HepG2 (cell line): ENCODE measurements around the gene RNU5B-1. TPM values are rescaled to one million over a fixed set of nuclear protein-coding genes. Genes with fewer than 3 reads are reported as not detected.

ENCODE experiments used
- ATAC-seq: fragments of 200-7000 bp; cut with Tn5 transposase; 3 replicates; pipeline ENCODE4 v1.9.1; 2020; ENCODE audit warnings: mild to moderate bottlenecking, moderate library complexity
- BruUV-seq: library from RNA; stranded (reverse); fragments of 400-500 nt; replicated peaks from 2 replicates; lab custom pipeline; 2021; lab: Mats Ljungman, UMichigan
- CTCF ChIA-PET: fragments of 300-600 bp; formaldehyde crosslinking; extraction: SDS; loops from one replicate; lab custom pipeline; 2021; ENCODE audit warnings: low total read pairs, inconsistent platforms, low intra/inter-chr PET ratio; lab: Yijun Ruan, JAX
- POLR2A ChIA-PET: fragments of 350-600 bp; sonication (Branson Sonifier 250); formaldehyde crosslinking; loops from one replicate; lab custom pipeline; 2020; ENCODE audit warnings: antibody characterized with exemption, inconsistent platforms; lab: Yijun Ruan, JAX
- DNase-seq: peaks from one replicate; pipeline ENCODE4 v3.0.0-alpha.2; 2015; ENCODE audit warnings: low spot score
- FAIRE-seq: peaks from 3 replicates; lab custom pipeline; 2011; peaks lifted over from hg19 to GRCh38; lab: Jason Lieb, UNC
- H2AFZ ChIP-seq: one replicate; pipeline ENCODE4 v1.6.1; 2011; ENCODE audit warnings: low read length, inconsistent platforms
- H3K27ac ChIP-seq: fragments of 300-600 bp; 3 replicates; pipeline ENCODE4 v1.8.0; 2011; ENCODE audit warnings: mixed run types, mild to moderate bottlenecking, mixed read lengths, low read length, inconsistent platforms; ENCODE audit not compliant: insufficient read depth; ENCODE audit errors: extremely low read length
- H3K27me3 ChIP-seq, 2 experiments: fragments of 200-600 bp in 1 of 2; 2 replicates in 1 of 2; 3 replicates in 1 of 2; pipeline versions ENCODE4 v1.6.0 to v1.8.0; 2011; ENCODE audit warnings: low read length in 2 of 2, mild to moderate bottlenecking in 2 of 2, moderate library complexity in 2 of 2, inconsistent platforms in 1 of 2; ENCODE audit not compliant: insufficient read depth in 2 of 2, control insufficient read depth in 1 of 2
- H3K36me3 ChIP-seq, 2 experiments: fragments of 200-600 bp in 1 of 2; replicated peaks in 1 of 2; 2 replicates in 1 of 2; 3 replicates in 1 of 2; pipeline versions ENCODE4 v1.5.1 to v1.8.0; 2011; ENCODE audit warnings: low read length in 2 of 2, inconsistent platforms in 1 of 2; ENCODE audit not compliant: insufficient read depth in 2 of 2, control insufficient read depth in 1 of 2
- H3K4me1 ChIP-seq: 2 replicates; pipeline ENCODE4 v1.5.1; 2012; ENCODE audit warnings: low read length, inconsistent platforms; ENCODE audit not compliant: insufficient read depth
- H3K4me2 ChIP-seq: 2 replicates; pipeline ENCODE4 v1.6.0; 2011; ENCODE audit warnings: low read depth, low read length, inconsistent platforms
- H3K4me3 ChIP-seq, 3 experiments: fragments of 200-600 bp in 1 of 3; sonication (generic), shearing (Covaris generic) in 1 of 3; replicated peaks in 1 of 3; 2 replicates each; pipeline ENCODE4 v1.5.1; 2011 to 2016; ENCODE audit warnings: low read length in 3 of 3, inconsistent platforms in 2 of 3, low read depth in 2 of 3, mild to moderate bottlenecking in 2 of 3, control low read depth in 1 of 3, mixed read lengths in 1 of 3; ENCODE audit not compliant: insufficient read depth in 1 of 3
- H3K79me2 ChIP-seq: one replicate; pipeline ENCODE4 v1.6.1; 2011; ENCODE audit warnings: low read length, inconsistent platforms; ENCODE audit not compliant: insufficient read depth
- H3K9ac ChIP-seq: 2 replicates; pipeline ENCODE4 v1.6.0; 2011; ENCODE audit warnings: mild to moderate bottlenecking, low read depth, low read length, inconsistent platforms; ENCODE audit not compliant: insufficient read depth
- H3K9me3 ChIP-seq: 2 replicates; pipeline ENCODE4 v1.5.1; 2012; ENCODE audit warnings: mild to moderate bottlenecking, low read length
- H4K20me1 ChIP-seq: 2 replicates; pipeline ENCODE4 v1.6.0; 2011; ENCODE audit warnings: inconsistent platforms, mild to moderate bottlenecking, low read length, moderate library complexity; ENCODE audit not compliant: insufficient read depth
- MIER3 ChIP-seq: IDR thresholded peaks from 2 replicates; pipeline ENCODE4 v1.6.1; 2016; ENCODE audit warnings: missing compliant biosample characterization, borderline replicate concordance
- MTA3 ChIP-seq: sonication (generic); formaldehyde crosslinking; IDR thresholded peaks from 2 replicates; pipeline ENCODE4 v1.4.0; 2020; ENCODE audit warnings: missing genetic modification reagents
- NCOA2 ChIP-seq: sonication (generic); formaldehyde crosslinking; IDR thresholded peaks from 2 replicates; pipeline ENCODE4 v1.8.0; 2022; ENCODE audit warnings: inconsistent platforms
- SMAD1 ChIP-seq: sonication (generic); formaldehyde crosslinking; IDR thresholded peaks from 2 replicates; pipeline ENCODE4 v1.4.0; 2020; ENCODE audit warnings: missing genetic modification reagents, low read depth, mild to moderate bottlenecking, borderline replicate concordance
- TMF1 ChIP-seq: sonication (generic); formaldehyde crosslinking; IDR thresholded peaks from 2 replicates; pipeline ENCODE4 v1.8.1; 2022; ENCODE audit warnings: low read depth, missing genetic modification reagents
- USF2 ChIP-seq, 2 experiments: sonication (generic) in 1 of 2; formaldehyde crosslinking in 1 of 2; IDR thresholded peaks; 2 replicates each; pipeline versions ENCODE4 v1.5.1 to v1.6.1; 2011 to 2020; ENCODE audit warnings: borderline replicate concordance in 1 of 2, low read depth in 1 of 2, low read length in 1 of 2, mild to moderate bottlenecking in 1 of 2, missing genetic modification reagents in 1 of 2, moderate library complexity in 1 of 2
- ZBTB25 ChIP-seq: IDR thresholded peaks from 2 replicates; pipeline ENCODE4 v1.6.1; 2018; ENCODE audit warnings: missing genetic modification reagents
- ZNF570 ChIP-seq: sonication (generic); formaldehyde crosslinking; IDR thresholded peaks from 2 replicates; pipeline ENCODE4 v1.4.0; 2020; ENCODE audit warnings: mild to moderate bottlenecking, missing genetic modification reagents, borderline replicate concordance
- WGBS: methylation state at CpG from one replicate; pipeline ENCODE4 v1.1.6; 2017; ENCODE audit warnings: low lambda C conversion rate; 5-methylcytosine and 5-hydroxymethylcytosine counted together
- in situ Hi-C: cut with HindIII; loops from 2 replicates; pipeline ENCODE4 v1.10.0; 2017; ENCODE audit warnings: low pct_unique_long_range_greater_than_20kb; ENCODE audit not compliant: extremely low pct_ligation_motif_present
- intact Hi-C: fragments of 100-400 bp; cut with micrococcal nuclease; formaldehyde crosslinking; loops from one replicate; pipeline ENCODE4 v1.10.0; 2022; ENCODE audit not compliant: unreplicated experiment
- polyA plus RNA-seq, 8 experiments: library from polyadenylated mRNA; depleted of rRNA in 3 of 8; stranded (reverse) in 7 of 8; unstranded in 1 of 8; fragments of >200 nt; fragmentation: Illumina TruSeq in 4 of 8; extraction: Trizol in 4 of 8; gene quantifications; 2 replicates each; pipeline versions ENCODE4 v1.2.1 to v1.2.3, GENCODE V29; 2011 to 2016; ENCODE audit warnings: low read depth in 4 of 8, missing spikeins in 1 of 8, mixed read lengths in 1 of 8; ENCODE audit not compliant: insufficient read depth in 1 of 8
- total RNA-seq, 5 experiments: library from RNA; depleted of rRNA; stranded (reverse); fragments of >200 nt; fragmentation: Illumina TruSeq; extraction: Trizol; gene quantifications; 2 replicates each; pipeline ENCODE4 v1.2.3, GENCODE V29; 2016; ENCODE audit warnings: low read depth in 1 of 5
- TF ChIP-seq, protein P1 (sequence below): sonication (generic); formaldehyde crosslinking; IDR thresholded peaks from 2 replicates; pipeline ENCODE4 v1.9.0; 2021; ENCODE audit warnings: missing genetic modification reagents, mild to moderate bottlenecking, borderline replicate concordance
- TF ChIP-seq, protein P2 (sequence below): sonication (generic); formaldehyde crosslinking; IDR thresholded peaks from 2 replicates; pipeline ENCODE4 v1.8.1; 2023; ENCODE audit warnings: mild to moderate bottlenecking, missing genetic modification reagents, borderline replicate concordance

Gene RNU5B-1
- total and polyA plus RNA-seq, 2 of the 13 experiments (the other 11 are each of a cell fraction or from before 2014, with no cell fraction given), result 1,646 TPM; not detected in 1

GRCh38 chr15:65344214-65344913 is 39.9 kb downstream of the RNU5B-1 start:
- Histone ChIP-seq H3K36me3 (peaks cover 5 to 17% of the 10 kb centered on the region in 2 experiments; a peak in 4 of 5 replicates), H3K79me2 (peaks cover 32% of the 10 kb centered on the region), H3K4me1 (peaks cover 55% of the 10 kb centered on the region), H4K20me1 (0 out of 2 replicates have a peak, but pooled peaks cover 5% of the 10 kb centered on the region), H3K27me3 (no peaks in the 10 kb centered on the region), H3K4me2 (no peak overlapping the region), H3K9me3 (no peaks in the 10 kb centered on the region), H3K9ac (no peak overlapping the region), H3K27ac (no peak overlapping the region), H3K4me3 (no peak overlapping the region), H2AFZ (no peak overlapping the region)
- 87% methylated on average over 8 of the region's 8 CpGs for WGBS
- no peak for ATAC-seq
- CTCF ChIA-PET, result no interaction called here
- BruUV-seq, result no TSS peak
- in situ Hi-C loops, result no loop called here
- FAIRE-seq, result no peak
- TF ChIP-seq, protein P1, sequence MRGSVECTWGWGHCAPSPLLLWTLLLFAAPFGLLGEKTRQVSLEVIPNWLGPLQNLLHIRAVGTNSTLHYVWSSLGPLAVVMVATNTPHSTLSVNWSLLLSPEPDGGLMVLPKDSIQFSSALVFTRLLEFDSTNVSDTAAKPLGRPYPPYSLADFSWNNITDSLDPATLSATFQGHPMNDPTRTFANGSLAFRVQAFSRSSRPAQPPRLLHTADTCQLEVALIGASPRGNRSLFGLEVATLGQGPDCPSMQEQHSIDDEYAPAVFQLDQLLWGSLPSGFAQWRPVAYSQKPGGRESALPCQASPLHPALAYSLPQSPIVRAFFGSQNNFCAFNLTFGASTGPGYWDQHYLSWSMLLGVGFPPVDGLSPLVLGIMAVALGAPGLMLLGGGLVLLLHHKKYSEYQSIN, result no peak
- TF ChIP-seq NCOA2 (CRISPR knock-in tag) (no peak), ZNF570 (CRISPR knock-in tag) (no peak), MTA3 (CRISPR knock-in tag) (no peak), MIER3 (CRISPR knock-in tag) (no peak), USF2 (IDR thresholded peaks at IDR 0.05; ENCODE audit: low read depth, low read length) (no peak), USF2 (CRISPR knock-in tag; IDR thresholded peaks at IDR 0.05; ENCODE audit: borderline replicate concordance) (no peak), SMAD1 (CRISPR knock-in tag) (no peak), TMF1 (CRISPR knock-in tag) (no peak), ZBTB25 (CRISPR knock-in tag) (no peak)
- TF ChIP-seq, protein P2, sequence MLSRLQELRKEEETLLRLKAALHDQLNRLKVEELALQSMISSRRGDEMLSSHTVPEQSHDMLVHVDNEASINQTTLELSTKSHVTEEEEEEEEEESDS (CRISPR knock-in tag), result no peak
- DNase-seq, result no peak
- intact Hi-C loops, result no loop called here
- POLR2A ChIA-PET, result no interaction called here
